Right atrium auricular region (tissue), 2 donors: Measurements from ENCODE around the gene RTN4. TPM values are rescaled to one million over a fixed set of nuclear protein-coding genes. Genes with fewer than 3 reads are reported as not detected.

Experiments used
- DNase-seq: peaks from one replicate; pipeline ENCODE4 v3.0.0-alpha.2; 2019; ENCODE audit warnings: low spot score
- H3K27ac ChIP-seq, 2 donors: fragments of 200-600 bp; sonication (generic); 1 replicate in 1 of 2; 2 replicates in 1 of 2; pipeline ENCODE4 v1.5.1; 2016 to 2019
- H3K27me3 ChIP-seq, 2 donors: fragments of 200-600 bp; sonication (generic); one replicate each; pipeline versions ENCODE4 v1.5.1 to v1.6.0; 2017 to 2019
- H3K36me3 ChIP-seq: fragments of 200-600 bp; sonication (generic); one replicate; pipeline ENCODE4 v1.5.1; 2016
- H3K4me1 ChIP-seq, 2 donors: fragments of 200-600 bp; sonication (generic); one replicate each; pipeline versions ENCODE4 v1.5.1 to v1.6.0; 2017 to 2019
- H3K4me3 ChIP-seq, 2 donors: fragments of 200-600 bp; sonication (generic); 1 replicate in 1 of 2; 2 replicates in 1 of 2; pipeline ENCODE4 v1.5.1; 2017 to 2019; ENCODE audit warnings: mild to moderate bottlenecking in 1 of 2, moderate library complexity in 1 of 2
- H3K9me3 ChIP-seq, 2 donors: fragments of 200-600 bp; sonication (generic); one replicate each; pipeline ENCODE4 v1.5.1; 2019
- CTCF ChIP-seq, 2 donors: fragments of 200-600 bp; sonication (generic); IDR thresholded peaks; one replicate each; pipeline ENCODE4 v1.5.1; 2019; ENCODE audit warnings: antibody characterized with exemption in 2 of 2
- total RNA-seq, 2 donors: library from RNA; depleted of rRNA; stranded (reverse); fragments of >200 nt; gene quantifications; one replicate each; pipeline ENCODE4 v1.1.0, GENCODE V29; 2016

The RTN4 gene
- total RNA-seq, 2 donors from 2014 or later = 152 to 203 TPM

GRCh38 chr2:54960164-54960563, 90.1 kb downstream of the RTN4 start:
- TF ChIP-seq CTCF (IDR thresholded peaks at IDR 0.05) = no peak
- Histone ChIP-seq H3K4me3 (no peak overlapping the region), H3K9me3 (no peaks in the 10 kb centered on the region), H3K36me3 (no peaks in the 10 kb centered on the region), H3K4me1 (peaks cover 0 to 3% of the 10 kb centered on the region in 2 donors), H3K27me3 (no peaks in the 10 kb centered on the region), H3K27ac (no peak overlapping the region)
- DNase-seq = no peak

DNA sequence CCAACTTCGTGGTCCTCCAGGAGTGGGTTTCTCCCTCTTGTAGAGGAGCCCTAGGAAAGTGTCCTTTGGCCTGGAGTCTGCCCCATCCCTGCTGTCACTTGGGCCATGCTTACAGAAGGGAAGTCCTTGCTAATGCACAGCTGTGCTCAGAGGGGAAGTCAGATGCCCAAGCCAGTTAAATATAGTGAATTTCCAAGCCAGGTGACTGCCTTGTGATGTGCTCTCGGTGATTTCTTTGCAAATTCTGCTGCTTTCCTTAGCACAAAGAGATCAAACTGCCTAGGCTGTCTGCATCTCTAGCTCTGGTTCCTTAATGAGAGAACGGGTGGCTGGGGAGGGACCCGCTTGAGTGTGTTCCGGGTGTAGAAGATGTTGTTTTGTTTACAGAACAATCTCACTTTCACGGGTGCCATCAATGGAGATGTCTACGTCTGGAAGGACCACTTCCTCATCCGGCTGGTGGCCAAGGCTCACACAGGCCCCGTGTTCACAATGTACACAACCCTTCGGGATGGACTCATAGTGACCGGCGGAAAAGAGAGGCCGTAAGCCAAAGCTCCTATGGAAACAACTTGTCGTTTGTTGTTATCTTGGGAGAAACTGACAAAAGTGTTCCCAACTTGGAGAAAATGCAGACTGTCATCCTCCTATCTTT, 91.4 kb downstream of the RTN4 start:
- Histone ChIP-seq H3K27me3 (no peaks in the 10 kb centered on the region), H3K27ac (no peak overlapping the region), H3K36me3 (no peaks in the 10 kb centered on the region), H3K4me3 (no peak overlapping the region), H3K4me1 (no peaks in the 10 kb centered on the region), H3K9me3 (no peaks in the 10 kb centered on the region)
- no peak for TF ChIP-seq CTCF (IDR thresholded peaks at IDR 0.05)
- DNase-seq = no peak

GRCh38 chr2:54957321-54957999, 92.8 kb downstream of the RTN4 start:
- no peaks in the 10 kb centered on the region for H3K36me3 ChIP-seq
- no peaks in the 10 kb centered on the region for H3K4me1 ChIP-seq
- H3K27me3 ChIP-seq = no peaks in the 10 kb centered on the region
- DNase-seq = no peak
- no peak overlapping the region for H3K27ac ChIP-seq
- H3K9me3 ChIP-seq = no peaks in the 10 kb centered on the region
- H3K4me3 ChIP-seq = no peak overlapping the region
- TF ChIP-seq CTCF (IDR thresholded peaks at IDR 0.05) = no peak

DNA sequence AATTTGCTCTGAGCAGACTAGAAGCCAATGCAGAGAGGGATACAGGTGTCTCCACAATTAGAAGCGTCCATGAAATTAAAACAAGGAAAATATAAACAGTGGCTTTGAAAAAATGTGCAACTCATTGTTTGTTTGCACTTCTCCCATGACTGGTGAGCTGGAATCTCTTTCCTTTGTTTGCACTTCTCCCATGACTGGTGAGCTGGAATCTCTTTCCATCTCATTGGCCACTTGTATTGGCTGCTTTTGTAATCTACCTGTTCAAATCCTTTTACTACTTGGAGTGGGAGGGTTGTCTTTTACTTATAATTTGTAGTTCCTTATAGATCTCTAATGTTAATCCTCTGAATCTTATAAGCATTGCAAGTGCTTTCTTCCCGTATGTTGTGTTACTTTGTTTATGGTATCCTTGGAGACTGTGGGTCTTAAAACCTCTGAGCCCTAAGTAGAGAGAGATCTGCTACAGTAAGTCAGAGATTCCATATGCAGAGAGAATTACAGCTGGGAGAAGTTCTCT, 94.1 kb downstream of the RTN4 start:
- no peaks in the 10 kb centered on the region for H3K36me3 ChIP-seq

DNA sequence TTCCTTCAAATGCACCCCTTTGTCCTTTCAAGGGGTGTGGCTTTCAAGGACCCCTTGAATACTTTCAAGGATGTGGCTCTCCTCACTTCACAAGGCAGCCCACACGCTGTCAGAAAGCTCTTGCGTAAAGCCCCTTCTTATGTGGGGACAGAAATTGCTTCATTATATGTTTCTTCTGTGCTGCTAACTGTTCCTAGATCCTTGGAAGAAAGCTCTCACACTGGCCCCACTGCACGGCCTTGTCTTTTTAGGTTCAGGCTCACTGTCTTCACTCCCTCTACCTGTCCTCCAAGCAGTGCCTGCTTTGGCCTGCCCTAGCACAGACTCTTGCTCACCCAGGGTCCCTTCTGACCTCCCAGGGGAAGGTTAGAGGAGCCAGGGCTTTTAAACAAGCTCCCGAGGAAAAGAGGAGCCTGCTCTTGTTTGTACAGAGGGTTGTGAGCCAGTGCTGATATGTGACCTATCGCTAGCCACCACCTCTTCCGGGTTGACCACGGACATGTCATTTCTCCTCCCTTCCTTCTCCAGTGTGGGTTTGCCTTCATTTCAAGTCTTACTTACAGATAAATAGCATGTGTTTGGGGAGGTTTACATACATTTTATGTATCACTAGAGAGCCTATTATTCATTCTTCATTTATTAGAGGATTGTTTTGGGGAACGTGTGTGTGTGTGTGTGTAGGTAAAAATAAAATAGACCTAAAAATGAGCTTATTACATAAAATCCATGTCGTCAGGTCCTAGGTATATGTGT, 94.7 kb downstream of the RTN4 start:
- no peak for TF ChIP-seq CTCF (IDR thresholded peaks at IDR 0.05)
- H3K27me3 ChIP-seq = no peaks in the 10 kb centered on the region
- H3K4me1 ChIP-seq = no peaks in the 10 kb centered on the region
- DNase-seq = no peak
- H3K4me3 ChIP-seq = no peak overlapping the region
- H3K9me3 ChIP-seq = no peaks in the 10 kb centered on the region
- no peaks in the 10 kb centered on the region for H3K36me3 ChIP-seq
- H3K27ac ChIP-seq = no peak overlapping the region

More for the DNA sequence above, 94.1 kb downstream of the RTN4 start:
- Histone ChIP-seq H3K4me1 (no peaks in the 10 kb centered on the region), H3K9me3 (no peaks in the 10 kb centered on the region), H3K27ac (no peak overlapping the region), H3K27me3 (no peaks in the 10 kb centered on the region), H3K4me3 (no peak overlapping the region)
- DNase-seq = no peak
- no peak for TF ChIP-seq CTCF (IDR thresholded peaks at IDR 0.05)
